GM12875 (cell line): Measurements from ENCODE around the gene PPP6R2.
"Not testable (repeated sequence)": the region's sequence is repeated elsewhere in the genome, so short reads cannot be mapped to it uniquely, and the experiment has no call there.

Source experiments
- H3K4me3 ChIP-seq: one replicate; pipeline ENCODE4 v1.5.1; 2011; ENCODE audit warnings: low read depth, low read length, control low read depth
- CTCF ChIP-seq: IDR thresholded peaks from 2 replicates; pipeline ENCODE4 v1.5.1; 2011; ENCODE audit warnings: low read depth, mild to moderate bottlenecking, control low read depth, inconsistent platforms, low read length, moderate library complexity, borderline replicate concordance; ENCODE audit not compliant: insufficient read depth

Gene PPP6R2

DNA sequence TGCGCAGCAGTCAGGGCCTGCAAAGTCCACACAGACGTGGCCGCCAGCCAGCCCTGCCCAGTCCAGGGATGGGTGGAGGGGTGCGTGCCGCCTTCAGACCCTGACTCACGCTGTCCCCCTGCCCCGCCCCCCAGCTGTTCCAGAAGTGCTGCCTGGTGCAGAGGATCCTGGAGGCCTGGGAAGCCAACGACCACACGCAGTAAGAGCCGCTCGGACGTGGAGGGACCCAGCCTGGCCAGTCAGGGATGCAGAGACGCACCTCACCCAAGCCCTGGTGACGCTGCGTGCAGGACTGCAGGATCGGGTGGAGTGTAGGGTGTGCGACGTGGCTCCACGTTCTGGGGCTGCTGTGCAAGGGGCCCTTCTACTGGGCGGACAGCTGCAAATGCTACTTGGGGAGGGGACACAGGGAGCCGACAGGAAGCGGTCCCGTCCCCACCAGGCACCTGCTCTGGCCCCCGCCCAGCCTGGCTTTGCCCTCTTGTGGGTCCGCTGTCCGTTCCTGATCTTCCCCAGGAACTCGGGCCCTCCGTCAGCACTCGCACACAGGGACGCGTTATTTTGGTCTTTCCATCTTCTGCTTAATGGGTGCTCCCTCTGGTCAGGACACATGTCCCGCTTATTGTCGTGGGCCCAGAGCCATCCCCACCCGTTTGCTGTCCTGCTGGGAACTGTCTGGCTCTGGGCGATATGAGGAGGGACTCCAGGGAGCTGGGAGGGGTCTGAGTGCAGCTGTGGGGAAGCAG lies 89.2 kb downstream of the PPP6R2 start:
- no peak overlapping the region for H3K4me3 ChIP-seq
- TF ChIP-seq CTCF: no peak

- not testable (repeated sequence) for H3K4me3 ChIP-seq
These were observed 89.9 kb downstream of the PPP6R2 start for GRCh38 chr22:50432877-50433510.

GRCh38 chr22:50434849-50435248 lies 91.7 kb downstream of the PPP6R2 start:
- no peak for TF ChIP-seq CTCF
- no peak overlapping the region for H3K4me3 ChIP-seq

DNA sequence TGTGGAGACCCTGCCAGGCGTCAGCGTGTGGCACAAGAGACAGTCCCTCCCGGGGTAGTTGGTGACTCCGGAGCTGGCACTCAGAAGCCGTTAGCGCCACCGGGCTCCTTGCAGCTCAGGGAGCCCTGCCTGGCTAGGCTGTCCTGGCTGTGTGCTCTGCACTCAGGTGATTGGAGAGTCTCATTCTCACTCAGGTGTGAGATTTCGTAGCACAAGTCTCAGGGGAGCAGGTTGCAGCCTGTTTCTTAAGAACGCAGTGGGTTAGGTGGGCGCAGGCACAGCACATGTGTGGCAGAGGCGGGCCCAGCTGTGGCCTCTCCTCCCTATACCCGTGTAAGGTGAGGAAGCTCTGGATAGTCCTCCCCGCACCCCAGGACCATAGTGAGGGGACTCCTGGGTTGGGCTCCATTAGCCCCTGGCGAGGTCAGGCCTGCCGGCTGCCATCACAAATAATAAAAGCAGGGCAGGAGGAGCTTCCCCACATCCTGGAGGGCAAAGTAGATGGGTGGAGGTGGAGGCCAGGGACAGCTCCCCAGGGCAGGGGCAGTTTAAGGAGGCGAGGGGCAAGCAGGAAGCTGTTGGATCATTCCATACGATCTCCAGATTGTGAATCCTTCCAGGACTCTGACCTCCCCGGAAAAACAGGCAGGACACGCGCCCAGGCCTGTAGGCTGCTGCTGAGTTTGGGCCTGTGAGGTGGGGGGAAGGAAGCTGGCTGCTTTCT lies 92.3 kb downstream of the PPP6R2 start:
- no peak for TF ChIP-seq CTCF
- H3K4me3 ChIP-seq: no peak overlapping the region

- TF ChIP-seq CTCF: no peak
- no peak overlapping the region for H3K4me3 ChIP-seq
These were observed 93.1 kb downstream of the PPP6R2 start for GRCh38 chr22:50436015-50436830.

DNA sequence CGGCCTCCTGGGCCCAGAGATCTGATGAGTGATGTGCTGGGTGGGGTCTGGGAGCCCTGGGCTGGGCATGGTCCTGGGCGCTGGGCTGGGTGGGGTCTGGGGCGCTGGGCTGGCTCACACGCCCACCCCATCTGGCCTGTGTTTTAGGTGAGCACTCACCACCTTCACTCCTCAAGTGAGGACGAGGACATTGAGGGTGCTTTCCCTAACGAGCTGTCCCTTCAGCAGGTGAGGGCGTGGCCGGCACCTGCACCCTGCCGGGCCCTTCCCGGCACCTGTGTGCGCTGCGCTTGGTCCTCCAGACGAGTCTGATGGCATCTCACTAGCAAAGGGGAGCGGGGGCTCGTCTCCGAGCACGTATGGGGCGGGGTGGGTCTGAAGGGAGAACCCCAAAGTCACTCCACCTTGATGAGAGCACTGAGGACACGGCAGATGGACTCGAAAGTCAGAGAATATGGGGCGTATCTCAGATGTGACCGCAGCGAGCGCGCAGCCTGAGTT lies 93.8 kb downstream of the PPP6R2 start:
- no peak for TF ChIP-seq CTCF
- H3K4me3 ChIP-seq: no peak overlapping the region
